ENCODE measurements around the gene UBE2O.
A peak's percentile ranks its signal among the peaks of the same experiment; 100 is the strongest.

The UBE2O gene

GRCh38 chr17:76410328-76410965, 42.5 kb downstream of the UBE2O start:
- DNase-seq, result no peak

DNA sequence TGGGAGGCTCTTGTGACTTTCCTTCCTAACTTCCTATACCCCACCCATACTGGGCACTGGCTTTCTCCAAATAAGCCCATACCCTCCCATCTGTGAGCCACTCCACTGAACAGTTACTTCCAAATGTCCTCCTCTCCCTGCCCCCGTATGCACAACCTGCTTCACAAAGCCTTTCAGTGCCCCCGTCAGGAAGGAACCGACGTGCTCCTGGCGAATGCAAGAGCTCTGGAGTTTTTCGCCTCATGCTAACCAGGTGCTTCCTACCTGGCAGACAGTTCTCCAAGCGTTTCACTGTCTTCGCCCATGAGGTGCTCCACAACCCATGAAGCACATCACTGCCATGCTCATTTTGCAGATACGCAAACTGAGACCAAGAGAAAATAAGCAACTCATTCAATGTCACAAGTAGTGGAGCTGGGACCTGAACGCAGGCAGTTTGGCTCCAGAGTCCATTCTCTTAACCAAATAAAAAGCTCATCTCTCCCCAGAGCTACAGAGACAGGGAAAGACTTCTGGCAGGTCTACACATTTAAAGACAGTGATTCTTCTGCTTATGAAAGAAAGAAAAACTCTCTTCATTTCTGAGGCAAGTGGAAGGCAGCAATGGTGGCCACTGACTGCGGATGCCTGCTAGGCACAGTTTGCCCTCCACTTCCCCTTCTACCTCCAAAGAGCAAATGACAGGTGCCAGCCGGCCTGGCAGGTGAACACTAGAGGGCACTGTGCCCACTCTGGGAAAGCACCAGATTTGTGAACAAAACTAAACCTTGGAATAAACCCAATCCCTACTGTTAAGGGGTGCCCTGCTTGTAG, 44.7 kb downstream of the UBE2O start:
- peak; percentile 71 for DNase-seq

DNA sequence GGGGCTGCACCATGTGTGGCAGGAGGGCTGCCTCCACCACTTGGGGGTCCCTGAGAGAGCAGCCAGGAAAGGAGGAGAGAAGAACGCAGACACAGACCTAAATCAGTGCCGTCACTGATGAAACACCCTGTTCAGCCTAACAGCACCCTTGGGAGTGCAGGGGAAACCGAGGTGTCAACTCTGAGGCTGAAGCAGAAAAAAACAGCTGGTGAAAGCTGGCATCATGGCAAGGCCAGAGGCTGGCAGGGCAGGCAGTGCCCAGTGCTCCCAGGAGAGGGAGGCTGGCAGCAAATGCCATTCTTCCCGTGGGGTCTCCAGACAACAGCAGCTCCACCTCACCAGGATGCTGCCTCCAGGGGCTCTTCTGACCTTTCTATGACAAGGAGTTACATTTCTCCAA, 45.4 kb downstream of the UBE2O start:
- no peak for DNase-seq

DNA sequence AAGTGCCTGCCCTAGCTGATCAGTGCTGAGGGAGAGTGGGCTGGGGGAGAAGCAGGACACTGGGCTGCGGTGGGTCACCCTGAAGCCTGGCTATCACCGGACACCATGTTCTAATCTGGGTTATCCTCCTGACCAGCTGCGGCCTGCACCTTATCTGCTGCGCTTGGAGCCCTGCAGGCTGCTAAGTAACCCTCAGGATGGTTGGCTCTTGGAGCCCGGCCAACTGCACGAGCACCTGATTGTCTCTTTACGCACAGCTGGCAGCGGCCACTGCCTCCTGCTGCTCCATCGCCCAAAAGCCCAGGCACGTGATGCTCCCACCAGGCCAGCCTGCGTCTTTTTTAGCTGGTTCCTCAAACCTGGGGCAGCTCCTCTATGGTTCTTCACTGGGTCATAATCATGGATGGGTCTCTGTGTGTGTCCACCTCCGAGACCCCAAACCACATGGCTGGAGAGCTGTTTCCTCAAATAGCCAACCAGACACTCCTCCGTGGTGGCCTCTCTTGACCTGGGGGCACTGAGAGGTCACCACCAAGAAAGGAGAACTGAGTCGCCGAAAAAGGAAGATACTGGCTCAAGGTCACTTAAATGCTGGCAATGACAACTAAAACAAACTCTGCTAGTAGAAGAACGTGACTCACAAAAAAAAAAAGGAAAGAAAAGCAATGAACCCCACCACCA, 46.8 kb downstream of the UBE2O start:
- DNase-seq, result no peak

- no peak for DNase-seq
Measured at GRCh38 chr17:76405607-76405966, 47.4 kb downstream of the UBE2O start.

- no peak for DNase-seq
Measured at GRCh38 chr17:76404976-76405563, 47.9 kb downstream of the UBE2O start.

- DNase-seq, result no peak
Measured at GRCh38 chr17:76404256-76404655, 48.7 kb downstream of the UBE2O start.

DNA sequence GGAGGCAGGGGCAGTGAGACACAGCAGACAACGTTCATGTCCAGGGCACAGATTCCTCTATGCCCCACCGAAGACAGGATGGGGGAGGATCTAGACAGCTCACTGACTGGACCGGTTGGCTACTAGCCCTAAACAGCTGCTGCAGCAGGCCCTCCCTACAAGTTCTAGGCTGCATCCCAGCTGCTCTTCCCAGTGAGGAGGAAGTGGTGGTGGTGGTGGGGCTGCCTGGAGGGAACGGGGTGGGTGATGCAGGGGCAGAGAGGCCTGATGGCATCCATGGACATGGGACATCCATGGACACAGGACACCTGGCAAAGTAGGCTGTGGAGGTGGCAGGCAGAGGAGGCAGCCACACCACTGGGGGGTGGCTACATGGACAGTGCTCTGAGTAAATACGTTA, 50.2 kb downstream of the UBE2O start:
- DNase-seq, result no peak

DNA sequence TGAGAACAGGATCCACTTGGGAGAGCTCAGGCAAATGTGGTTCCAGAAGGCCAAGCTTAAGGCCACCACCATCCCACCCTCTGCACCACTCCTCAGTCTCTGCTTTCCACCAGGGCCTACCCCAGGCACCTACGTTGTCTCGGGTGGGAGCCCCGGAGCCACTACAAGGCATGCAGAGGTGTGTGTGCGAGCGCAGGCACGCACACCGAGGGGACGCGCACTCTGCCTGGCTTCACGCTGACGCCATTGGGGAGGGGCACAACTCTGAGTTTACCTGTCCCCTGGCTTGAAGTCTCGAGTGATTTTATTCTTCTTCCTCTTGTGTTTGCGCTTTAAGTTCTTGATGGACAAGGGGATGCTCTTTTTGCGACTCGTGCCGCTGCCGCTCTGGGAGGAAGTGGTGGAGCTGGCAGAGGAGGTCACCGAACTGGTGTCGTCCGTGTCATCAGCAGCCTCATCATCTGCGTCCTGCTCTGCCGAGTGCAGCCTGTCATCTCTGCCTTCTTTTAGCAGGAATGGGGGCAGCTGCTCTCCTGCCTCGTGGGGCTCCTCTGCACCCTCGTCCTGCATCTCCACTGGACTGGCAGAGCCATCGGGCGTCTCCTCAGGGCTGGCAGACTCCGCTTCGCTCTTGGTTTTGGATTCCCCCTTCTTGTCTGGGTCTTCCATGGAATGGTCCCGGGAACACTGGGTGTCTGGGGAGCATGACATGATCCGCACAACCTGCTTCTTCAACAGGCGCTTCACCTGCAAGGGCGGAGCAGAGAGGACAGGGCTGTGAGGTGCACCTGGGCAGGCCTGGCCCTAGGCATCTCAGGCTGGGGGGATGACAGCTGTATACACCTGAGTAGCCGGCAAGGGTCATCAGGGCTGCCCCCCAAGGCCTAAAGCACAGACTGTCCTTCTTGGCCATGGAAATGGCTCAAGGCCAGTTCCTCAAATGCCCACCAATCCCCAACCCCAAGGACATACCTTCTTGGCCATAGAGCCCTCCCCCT, 53.5 kb downstream of the UBE2O start:
- no peak for DNase-seq

DNA sequence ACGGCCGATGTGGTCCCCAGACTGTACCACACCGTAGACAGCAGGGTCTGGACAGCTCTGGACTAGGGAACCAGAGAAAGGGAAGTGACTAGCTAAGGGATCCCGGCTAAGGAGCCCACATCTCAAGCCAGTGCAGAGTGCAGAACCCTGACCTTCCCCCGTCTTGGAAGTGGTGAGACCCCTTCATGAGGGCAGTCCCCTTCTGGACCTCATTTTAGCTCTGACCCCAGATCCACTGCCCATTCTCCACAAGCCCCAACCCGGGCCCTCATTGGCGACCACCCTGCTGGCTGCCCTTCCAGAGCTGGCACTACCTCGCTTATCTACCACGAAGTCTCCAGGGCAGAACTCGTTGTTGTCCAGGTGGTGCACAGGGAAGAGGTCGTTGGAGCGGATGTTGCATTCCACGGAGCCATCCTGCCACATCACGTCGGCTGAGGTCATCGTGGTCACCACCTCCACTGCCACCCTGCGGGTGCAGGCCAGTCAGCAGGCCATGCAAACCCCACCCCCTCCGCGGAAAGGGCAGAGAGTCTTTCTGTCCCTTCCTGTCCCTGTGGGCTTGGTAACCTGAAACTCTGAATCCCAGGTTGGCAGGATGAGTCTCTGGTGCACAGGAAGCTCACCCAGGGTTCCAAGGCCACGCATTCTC, 54.3 kb downstream of the UBE2O start:
- no peak for DNase-seq

GRCh38 chr17:76397687-76398522, 55.0 kb downstream of the UBE2O start:
- peak; percentile 84 for DNase-seq

DNA sequence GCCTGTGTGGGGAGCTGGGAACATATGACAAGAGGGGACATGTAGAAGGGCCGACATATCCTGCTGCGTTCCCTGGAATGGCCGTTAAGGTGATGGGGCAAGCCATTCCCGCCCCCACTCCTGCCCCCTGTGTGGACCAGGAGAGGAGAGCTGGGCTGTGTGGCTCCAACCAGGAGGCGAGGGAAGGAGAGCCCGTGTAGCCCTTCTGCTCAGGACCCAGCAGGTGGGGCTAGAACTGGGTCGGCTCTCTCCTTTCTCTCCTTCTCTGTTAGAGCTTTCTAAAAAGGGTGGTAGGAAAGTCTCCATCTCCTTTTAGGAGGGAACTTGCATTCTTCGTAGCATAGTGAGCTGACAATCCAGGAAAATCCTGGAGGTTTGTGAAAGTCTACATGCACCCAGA, 55.8 kb downstream of the UBE2O start:
- DNase-seq, result no peak

GRCh38 chr17:76395980-76396379, 57.0 kb downstream of the UBE2O start:
- no peak for DNase-seq

GRCh38 chr17:76394166-76394565, 58.8 kb downstream of the UBE2O start:
- no peak for DNase-seq

- DNase-seq, result no peak
Measured at GRCh38 chr17:76391200-76391715, 61.7 kb downstream of the UBE2O start.

- no peak for DNase-seq
Measured at GRCh38 chr17:76390003-76390421, 62.9 kb downstream of the UBE2O start.

DNA sequence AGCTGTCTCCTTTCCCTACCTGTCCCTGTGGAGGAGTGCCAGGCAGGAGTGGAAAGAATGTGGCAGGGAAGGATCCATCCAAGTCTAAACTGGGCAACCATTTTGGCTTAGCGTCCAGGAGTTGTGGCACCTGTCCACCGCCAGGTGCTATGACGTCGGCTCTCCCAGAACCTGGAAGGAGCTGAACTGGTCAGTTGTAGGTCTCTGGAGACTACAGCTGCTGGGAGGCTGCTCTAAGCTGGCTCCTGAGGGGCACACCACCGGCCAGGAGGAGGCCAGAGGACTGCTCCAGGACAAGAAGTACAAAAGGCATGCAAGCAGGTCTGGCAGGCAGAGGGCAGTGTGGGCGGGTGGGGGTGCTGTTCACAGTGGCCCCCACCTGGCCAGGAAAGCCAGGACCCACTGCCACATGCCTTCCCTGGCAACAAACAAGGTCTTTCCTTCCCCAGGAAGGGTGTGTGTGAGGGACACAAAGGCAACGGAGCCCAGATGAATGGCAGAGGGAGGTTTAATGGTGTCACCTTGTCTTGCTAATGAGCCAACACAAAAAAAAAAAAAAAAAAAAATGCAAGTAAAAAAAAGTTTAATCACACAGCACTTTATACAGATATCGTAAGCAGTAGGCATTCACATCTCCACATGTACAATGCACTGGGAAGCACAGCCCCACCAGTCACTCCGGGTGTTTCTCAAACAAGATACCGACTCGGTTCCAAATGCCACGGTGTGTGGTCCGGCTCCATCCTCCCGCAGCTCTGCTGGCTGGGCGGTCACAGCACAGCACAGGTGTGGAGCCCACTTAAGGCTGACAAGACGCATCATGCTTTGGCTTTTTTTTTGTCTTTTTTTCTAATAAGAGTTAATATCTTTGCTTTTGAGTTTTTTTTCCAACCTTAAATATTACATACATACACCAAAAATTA, 63.7 kb downstream of the UBE2O start:
- no peak for DNase-seq

- no peak for DNase-seq
Measured at GRCh38 chr17:76386966-76387765, 65.8 kb downstream of the UBE2O start.

Data from CD4-positive, alpha-beta T cell treated with Interleukin-12 subunit alpha and Interleukin-12 subunit beta, for 1 hour (primary cell).